ENCODE results near the gene CLASP2. TPM values are rescaled to one million over a fixed set of nuclear protein-coding genes. Genes with fewer than 3 reads are reported as not detected.
A peak's percentile ranks its signal among the peaks of the same experiment; 100 is the strongest.
"Not testable (repeated sequence)": the region's sequence is repeated elsewhere in the genome, so short reads cannot be mapped to it uniquely, and the experiment has no call there.

Gene CLASP2
- total RNA-seq (100 to 1,000 TPM in 1 of 4 donors, 10 to 100 TPM in 3; 77.7 to 122 (median 94.5) TPM), polyA plus RNA-seq (10 to 100 TPM in 1 of 3 donors, 1 to 10 TPM in 2; 4.8 to 12.5 (median 6.0) TPM)

- H3K27me3 ChIP-seq = no peaks in the 10 kb centered on the region
- H3K36me3 ChIP-seq = no peaks in the 10 kb centered on the region
- TF ChIP-seq POLR2A (IDR thresholded peaks at IDR 0.05) (peak; percentile 31), POLR2AphosphoS5 (IDR thresholded peaks at IDR 0.05) (peak; percentile 85 to 88 (median 86)), EP300 (IDR thresholded peaks at IDR 0.05) (no peak)
- TF ChIP-seq, protein P1, sequence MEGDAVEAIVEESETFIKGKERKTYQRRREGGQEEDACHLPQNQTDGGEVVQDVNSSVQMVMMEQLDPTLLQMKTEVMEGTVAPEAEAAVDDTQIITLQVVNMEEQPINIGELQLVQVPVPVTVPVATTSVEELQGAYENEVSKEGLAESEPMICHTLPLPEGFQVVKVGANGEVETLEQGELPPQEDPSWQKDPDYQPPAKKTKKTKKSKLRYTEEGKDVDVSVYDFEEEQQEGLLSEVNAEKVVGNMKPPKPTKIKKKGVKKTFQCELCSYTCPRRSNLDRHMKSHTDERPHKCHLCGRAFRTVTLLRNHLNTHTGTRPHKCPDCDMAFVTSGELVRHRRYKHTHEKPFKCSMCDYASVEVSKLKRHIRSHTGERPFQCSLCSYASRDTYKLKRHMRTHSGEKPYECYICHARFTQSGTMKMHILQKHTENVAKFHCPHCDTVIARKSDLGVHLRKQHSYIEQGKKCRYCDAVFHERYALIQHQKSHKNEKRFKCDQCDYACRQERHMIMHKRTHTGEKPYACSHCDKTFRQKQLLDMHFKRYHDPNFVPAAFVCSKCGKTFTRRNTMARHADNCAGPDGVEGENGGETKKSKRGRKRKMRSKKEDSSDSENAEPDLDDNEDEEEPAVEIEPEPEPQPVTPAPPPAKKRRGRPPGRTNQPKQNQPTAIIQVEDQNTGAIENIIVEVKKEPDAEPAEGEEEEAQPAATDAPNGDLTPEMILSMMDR (IDR thresholded peaks at IDR 0.05) = no peak
- H3K4me1 ChIP-seq = peaks cover 0 to 16% (median 12%) of the 10 kb centered on the region in 4 donors
- 0% methylated on average over 68 of the region's 68 CpGs for WGBS, 2 donors
- intact Hi-C loops (cut with DNase I) = loop anchor here (1.0 to 10.0 kb wide), 4 partner anchors 69 to 1143 kb away; partner anchors contain the start of genes DYNC1LI1 and UBP1
- DNase-seq = peak; percentile 94
- peak within 1 kb of the TSS; percentile 96 to 99 (median 96) for H3K27ac ChIP-seq
- H3K9me3 ChIP-seq = no peaks in the 10 kb centered on the region
- H3K4me3 ChIP-seq = peak within 1 kb of the TSS; percentile 69 to 94 (median 83)
These were observed at the start of gene CLASP2 for GRCh38 chr3:33717866-33718594. TSS of gene CLASP2 (minus strand) at chr3:33718254. CDS start at chr3:33718002, 252 bp downstream.

DNA sequence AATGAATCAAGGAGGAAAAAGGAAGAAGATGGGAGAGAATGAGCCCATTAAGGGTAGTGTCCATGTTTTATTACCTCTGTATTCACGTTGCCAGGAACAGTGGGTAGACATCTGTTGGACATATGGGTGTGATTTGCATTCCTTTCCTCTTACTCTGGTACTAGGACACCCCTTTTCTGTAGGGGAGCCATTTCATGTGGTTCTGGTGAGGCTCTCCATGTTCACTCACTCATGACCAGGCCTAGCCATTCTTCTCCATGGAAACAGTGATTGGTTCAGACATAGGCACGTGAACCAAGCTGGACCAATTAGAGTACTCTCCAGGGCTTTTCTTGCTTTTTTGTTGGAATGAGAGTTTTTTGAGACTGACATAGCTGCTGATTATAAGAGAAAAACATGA is 40.8 kb upstream of the CLASP2 start:
- H3K4me3 ChIP-seq = no peak overlapping the region
- TF ChIP-seq POLR2AphosphoS5 (IDR thresholded peaks at IDR 0.05) (no peak), POLR2A (IDR thresholded peaks at IDR 0.05) (no peak), EP300 (IDR thresholded peaks at IDR 0.05) (no peak)
- TF ChIP-seq, protein P1 (IDR thresholded peaks at IDR 0.05) = no peak
- H3K36me3 ChIP-seq = no peaks in the 10 kb centered on the region
- H3K27ac ChIP-seq = no peak overlapping the region
- 56 to 68% methylated on average over 2 of the region's 2 CpGs for WGBS, 2 donors
- no peaks in the 10 kb centered on the region for H3K27me3 ChIP-seq
- H3K9me3 ChIP-seq = peaks cover 0 to 9% (median 0%) of the 10 kb centered on the region in 4 donors
- DNase-seq = no peak
- H3K4me1 ChIP-seq = no peaks in the 10 kb centered on the region
- intact Hi-C loops (cut with DNase I) = no loop called here

GRCh38 chr3:33758281-33758680 is 40.2 kb upstream of the CLASP2 start:
- no peaks in the 10 kb centered on the region for H3K27me3 ChIP-seq
- peaks cover 0 to 9% (median 0%) of the 10 kb centered on the region in 4 donors for H3K9me3 ChIP-seq
- DNase-seq = no peak
- no peaks in the 10 kb centered on the region for H3K4me1 ChIP-seq
- H3K27ac ChIP-seq = no peak overlapping the region
- H3K36me3 ChIP-seq = no peaks in the 10 kb centered on the region
- TF ChIP-seq POLR2A (IDR thresholded peaks at IDR 0.05) = no peak
- TF ChIP-seq EP300 (IDR thresholded peaks at IDR 0.05) = no peak
- TF ChIP-seq, protein P1 (IDR thresholded peaks at IDR 0.05) = no peak
- TF ChIP-seq POLR2AphosphoS5 (IDR thresholded peaks at IDR 0.05) = no peak
- intact Hi-C loops (cut with DNase I) = no loop called here
- H3K4me3 ChIP-seq = no peak overlapping the region

DNA sequence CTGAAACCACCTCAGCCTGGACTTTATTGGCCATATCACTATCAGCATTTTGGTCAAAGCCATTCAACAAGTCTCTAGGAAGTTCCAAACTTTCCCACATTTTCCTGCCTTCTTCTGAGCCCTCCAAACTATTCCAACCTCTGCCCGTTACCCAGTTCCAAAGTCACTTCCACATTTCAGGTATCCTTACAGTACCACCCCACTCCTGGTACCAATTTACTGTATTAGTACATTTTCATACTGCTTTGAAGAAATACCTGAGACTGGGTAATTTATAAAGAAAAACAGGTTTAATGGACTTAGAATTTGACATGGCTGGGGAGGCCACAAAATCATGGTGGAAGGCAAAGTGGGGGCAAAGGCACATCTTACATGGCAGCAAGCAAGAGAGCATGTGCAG is 36.3 kb upstream of the CLASP2 start:
- H3K4me1 ChIP-seq; H3K36me3 ChIP-seq; intact Hi-C loops (cut with DNase I); H3K4me3 ChIP-seq; H3K9me3 ChIP-seq; H3K27me3 ChIP-seq; H3K27ac ChIP-seq; DNase-seq: not testable (repeated sequence)
- WGBS, 2 donors = 97 to 98% methylated on average over 1 of the region's 1 CpG

GRCh38 chr3:33751336-33751735 is 33.3 kb upstream of the CLASP2 start:
- TF ChIP-seq EP300 (IDR thresholded peaks at IDR 0.05) (no peak), POLR2A (IDR thresholded peaks at IDR 0.05) (no peak)
- TF ChIP-seq, protein P1 (IDR thresholded peaks at IDR 0.05) = no peak
- no peak overlapping the region for H3K27ac ChIP-seq
- DNase-seq = no peak
- no peaks in the 10 kb centered on the region for H3K27me3 ChIP-seq
- no peak overlapping the region for H3K4me3 ChIP-seq
- no peaks in the 10 kb centered on the region for H3K36me3 ChIP-seq
- no peaks in the 10 kb centered on the region for H3K4me1 ChIP-seq
- intact Hi-C loops (cut with DNase I) = no loop called here
- WGBS, 2 donors = 47 to 78% methylated on average over 2 of the region's 2 CpGs
- peaks cover 0 to 9% (median 0%) of the 10 kb centered on the region in 4 donors for H3K9me3 ChIP-seq
